Stomach (tissue), 4 donors: ENCODE data around the gene DDT.
"Not testable (repeated sequence)": the region's sequence is repeated elsewhere in the genome, so short reads cannot be mapped to it uniquely, and the experiment has no call there.

Source experiments
- CTCF ChIP-seq, 7 experiments: fragments of 450-650 bp in 4 of 7; fragments of 200-600 bp in 3 of 7; sonication (generic) in 3 of 7; IDR thresholded peaks; one replicate each; pipeline ENCODE4 v1.5.1; 2016 to 2019; ENCODE audit warnings: antibody characterized with exemption in 7 of 7, control low read depth in 2 of 7, mild to moderate bottlenecking in 1 of 7
- EP300 ChIP-seq: sonication (generic); formaldehyde crosslinking; IDR thresholded peaks from one replicate; pipeline ENCODE4 v1.6.1; 2017; ENCODE audit warnings: antibody characterized with exemption
- POLR2A ChIP-seq, 4 donors: fragments of 450-650 bp; IDR thresholded peaks; one replicate each; pipeline ENCODE4 v1.6.1; 2016; ENCODE audit warnings: antibody characterized with exemption in 4 of 4, control low read depth in 2 of 4, mild to moderate bottlenecking in 1 of 4, moderate library complexity in 1 of 4
- POLR2AphosphoS5 ChIP-seq, 3 donors: sonication (generic); formaldehyde crosslinking; IDR thresholded peaks; one replicate each; pipeline ENCODE4 v1.6.1; 2016; ENCODE audit warnings: antibody characterized with exemption in 3 of 3

GRCh38 chr22:23955886-23956285, 18.4 kb downstream of the DDT start:
- not testable (repeated sequence) for TF ChIP-seq POLR2A (IDR thresholded peaks at IDR 0.05); CTCF (IDR thresholded peaks at IDR 0.05); POLR2AphosphoS5 (IDR thresholded peaks at IDR 0.05); EP300
